ENCODE data around the gene DIABLO.
"Not testable (repeated sequence)": the region's sequence is repeated elsewhere in the genome, so short reads cannot be mapped to it uniquely, and the experiment has no call there.

DIABLO gene

DNA sequence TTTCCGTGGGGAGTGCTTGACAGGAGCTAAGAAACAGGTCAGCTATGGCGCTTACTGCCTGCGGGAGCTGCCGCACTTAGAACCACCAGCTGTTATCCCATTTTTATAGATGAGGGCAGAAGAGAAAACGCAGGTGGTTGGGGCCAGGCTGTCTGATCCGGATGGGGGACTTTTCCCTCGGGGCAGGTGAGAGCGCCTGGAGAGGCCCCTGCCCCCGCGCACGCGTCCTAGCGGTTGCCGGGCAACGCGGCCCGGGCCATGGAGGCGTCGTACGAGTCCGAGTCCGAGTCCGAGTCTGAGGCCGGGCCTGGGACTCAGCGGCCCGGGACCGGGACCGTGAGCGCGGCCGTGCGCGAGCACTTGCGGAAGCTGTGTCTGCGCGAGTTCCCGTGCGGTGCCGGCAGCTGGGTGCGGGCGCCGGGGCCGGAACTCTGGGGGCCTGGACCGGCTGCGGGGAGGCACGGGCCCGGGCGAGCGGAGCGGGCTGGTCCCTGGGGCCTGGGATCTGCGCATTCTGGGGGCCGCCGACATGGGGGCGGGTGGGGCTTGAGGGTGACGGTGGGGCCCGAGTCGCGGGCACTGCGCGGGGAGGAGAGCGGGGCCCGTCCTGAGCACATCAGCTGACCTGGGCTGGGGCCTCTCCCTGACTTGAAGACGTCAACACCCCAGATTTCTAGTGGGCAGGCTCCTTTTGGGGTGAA is 42.8 kb downstream of the DIABLO start, which contains the start of gene LRRC43:
Gene LRRC43, plus strand, starts transcription at position 237 of the 701 bp plus-strand sequence. Its CDS starts 22 bp downstream, at position 259.
- H3K36me3 ChIP-seq: no peaks in the 10 kb centered on the region
- TF ChIP-seq, protein P1, sequence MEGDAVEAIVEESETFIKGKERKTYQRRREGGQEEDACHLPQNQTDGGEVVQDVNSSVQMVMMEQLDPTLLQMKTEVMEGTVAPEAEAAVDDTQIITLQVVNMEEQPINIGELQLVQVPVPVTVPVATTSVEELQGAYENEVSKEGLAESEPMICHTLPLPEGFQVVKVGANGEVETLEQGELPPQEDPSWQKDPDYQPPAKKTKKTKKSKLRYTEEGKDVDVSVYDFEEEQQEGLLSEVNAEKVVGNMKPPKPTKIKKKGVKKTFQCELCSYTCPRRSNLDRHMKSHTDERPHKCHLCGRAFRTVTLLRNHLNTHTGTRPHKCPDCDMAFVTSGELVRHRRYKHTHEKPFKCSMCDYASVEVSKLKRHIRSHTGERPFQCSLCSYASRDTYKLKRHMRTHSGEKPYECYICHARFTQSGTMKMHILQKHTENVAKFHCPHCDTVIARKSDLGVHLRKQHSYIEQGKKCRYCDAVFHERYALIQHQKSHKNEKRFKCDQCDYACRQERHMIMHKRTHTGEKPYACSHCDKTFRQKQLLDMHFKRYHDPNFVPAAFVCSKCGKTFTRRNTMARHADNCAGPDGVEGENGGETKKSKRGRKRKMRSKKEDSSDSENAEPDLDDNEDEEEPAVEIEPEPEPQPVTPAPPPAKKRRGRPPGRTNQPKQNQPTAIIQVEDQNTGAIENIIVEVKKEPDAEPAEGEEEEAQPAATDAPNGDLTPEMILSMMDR (IDR thresholded peaks at IDR 0.05; ENCODE audit: low read depth, low read length): no peak
- peak within 1 kb of the TSS; percentile 43 for H3K4me3 ChIP-seq (ENCODE audit: low read depth, low read length)
- H3K9me3 ChIP-seq (ENCODE audit: severe bottlenecking): no peaks in the 10 kb centered on the region
- no peaks in the 10 kb centered on the region for H3K27me3 ChIP-seq (ENCODE audit: insufficient read depth, low read depth, severe bottlenecking)
- no peak within 1 kb of the TSS for H3K27ac ChIP-seq
- peak; percentile 48 for DNase-seq

DNA sequence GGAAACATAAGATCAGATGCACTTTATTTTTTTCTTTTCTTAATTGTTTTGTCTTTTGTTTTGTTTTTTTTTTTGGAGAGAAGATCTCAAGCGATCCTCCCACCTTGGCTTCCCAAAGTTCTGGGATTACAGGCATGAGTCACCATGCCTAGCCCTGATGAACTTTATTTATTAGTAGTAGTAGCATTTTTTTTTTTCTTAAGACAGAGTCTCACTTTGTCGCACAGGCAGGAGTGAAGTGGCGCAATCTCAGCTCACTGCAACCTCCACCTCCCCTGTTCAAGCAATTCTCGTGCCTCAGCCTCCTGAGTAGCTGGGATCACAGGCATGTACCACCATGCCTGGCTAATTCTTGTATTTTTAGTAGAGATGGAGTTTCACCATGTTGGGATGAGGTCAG is 49.4 kb downstream of the DIABLO start:
- not testable (repeated sequence) for H3K27me3 ChIP-seq (ENCODE audit: insufficient read depth, low read depth, severe bottlenecking); H3K36me3 ChIP-seq; DNase-seq; H3K4me3 ChIP-seq (ENCODE audit: low read depth, low read length); H3K27ac ChIP-seq; H3K9me3 ChIP-seq (ENCODE audit: severe bottlenecking)

DNA sequence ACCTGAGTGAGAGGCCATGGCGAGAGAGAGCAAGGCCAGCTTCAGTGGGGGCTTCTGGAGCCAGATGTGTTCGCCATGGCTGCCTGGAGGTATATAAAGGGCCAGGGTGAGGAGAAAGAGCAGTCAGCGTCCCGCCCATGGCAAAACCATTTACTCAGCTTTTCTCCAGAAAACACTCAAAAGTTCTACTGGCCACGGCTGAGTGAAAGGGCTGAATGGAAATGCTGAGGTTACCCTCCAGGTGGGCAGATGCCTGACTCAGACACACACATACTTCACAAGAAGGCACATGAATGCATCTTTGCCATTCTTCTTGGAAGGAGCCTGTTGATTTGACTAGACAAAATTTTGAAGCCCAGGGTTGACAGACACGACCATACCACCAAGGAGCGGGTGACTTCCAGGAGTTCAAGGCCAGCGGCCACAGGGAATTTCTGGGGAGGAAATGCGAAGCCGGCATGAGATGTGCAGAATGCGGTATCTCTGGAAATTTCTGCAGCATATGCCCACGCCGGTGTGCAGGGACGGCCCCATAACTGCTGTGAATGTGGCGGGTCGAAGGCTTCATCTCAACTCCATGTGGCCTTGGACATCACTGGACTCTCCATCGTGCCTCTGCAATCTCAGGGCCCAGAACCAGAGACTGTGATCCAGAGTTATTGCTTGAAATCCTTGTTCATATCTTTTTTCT is 51.6 kb downstream of the DIABLO start, which contains the start of gene IL31:
Gene IL31, minus strand, starts transcription at position 67 of the 691 bp plus-strand sequence. Its CDS starts 49 bp downstream, at position 18.
- Histone ChIP-seq H3K9me3 (ENCODE audit: severe bottlenecking) (no peaks in the 10 kb centered on the region), H3K27ac (no peak within 1 kb of the TSS), H3K36me3 (no peaks in the 10 kb centered on the region), H3K27me3 (ENCODE audit: insufficient read depth, low read depth, severe bottlenecking) (no peaks in the 10 kb centered on the region), H3K4me3 (ENCODE audit: low read depth, low read length) (no peak within 1 kb of the TSS)
- no peak for DNase-seq
- TF ChIP-seq, protein P1 (IDR thresholded peaks at IDR 0.05; ENCODE audit: low read depth, low read length): no peak

DNA sequence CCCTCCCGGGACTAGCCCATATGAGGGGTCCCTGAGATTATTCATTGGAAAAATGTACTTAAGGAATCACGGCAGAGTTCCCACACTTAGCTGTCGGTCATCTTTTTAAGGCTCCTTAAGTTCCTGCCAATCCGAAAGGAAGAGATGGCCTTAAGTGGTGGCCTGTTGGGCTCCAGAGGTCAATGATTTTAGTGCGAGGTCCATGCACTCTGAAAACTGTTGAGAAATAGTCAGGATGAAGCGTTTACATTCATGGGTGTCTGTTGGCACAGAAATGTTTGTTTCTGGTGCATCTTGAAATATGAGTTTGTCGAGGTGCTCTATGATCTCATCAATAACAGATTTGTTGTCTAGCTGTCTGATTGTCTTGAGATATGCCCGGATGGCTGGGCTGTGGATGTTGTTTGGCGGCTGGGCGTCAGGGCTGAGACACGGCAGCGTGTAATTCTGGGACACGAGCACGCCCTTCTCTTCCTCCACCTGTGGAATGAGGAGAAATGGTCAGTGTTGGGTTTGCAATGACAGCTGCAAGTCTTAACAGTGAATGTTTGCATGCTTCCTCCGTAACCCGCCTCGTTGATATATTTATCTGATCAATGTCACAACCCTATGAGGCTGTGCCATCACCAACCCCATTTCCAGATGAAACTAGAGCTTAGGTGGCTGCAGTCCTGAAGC is 53.5 kb downstream of the DIABLO start:
- Histone ChIP-seq H3K27me3 (ENCODE audit: insufficient read depth, low read depth, severe bottlenecking) (no peaks in the 10 kb centered on the region), H3K27ac (no peak overlapping the region), H3K36me3 (no peaks in the 10 kb centered on the region), H3K9me3 (ENCODE audit: severe bottlenecking) (no peaks in the 10 kb centered on the region), H3K4me3 (ENCODE audit: low read depth, low read length) (no peak overlapping the region)
- no peak for DNase-seq
- TF ChIP-seq, protein P1 (IDR thresholded peaks at IDR 0.05; ENCODE audit: low read depth, low read length): no peak

GRCh38 chr12:122171399-122171798 is 54.5 kb downstream of the DIABLO start:
- no peak for DNase-seq
- Histone ChIP-seq H3K27me3 (ENCODE audit: insufficient read depth, low read depth, severe bottlenecking) (no peaks in the 10 kb centered on the region), H3K4me3 (ENCODE audit: low read depth, low read length) (no peak overlapping the region), H3K36me3 (no peaks in the 10 kb centered on the region), H3K27ac (no peak overlapping the region), H3K9me3 (ENCODE audit: severe bottlenecking) (no peaks in the 10 kb centered on the region)
- TF ChIP-seq, protein P1 (IDR thresholded peaks at IDR 0.05; ENCODE audit: low read depth, low read length): no peak

- no peak overlapping the region for H3K27ac ChIP-seq
- no peak overlapping the region for H3K4me3 ChIP-seq (ENCODE audit: low read depth, low read length)
- H3K27me3 ChIP-seq (ENCODE audit: insufficient read depth, low read depth, severe bottlenecking): no peaks in the 10 kb centered on the region
- TF ChIP-seq, protein P1 (IDR thresholded peaks at IDR 0.05; ENCODE audit: low read depth, low read length): no peak
- DNase-seq: no peak
- H3K9me3 ChIP-seq (ENCODE audit: severe bottlenecking): no peaks in the 10 kb centered on the region
- no peaks in the 10 kb centered on the region for H3K36me3 ChIP-seq
These were observed 57.4 kb downstream of the DIABLO start for GRCh38 chr12:122168492-122168891.
